ENCODE data around the gene MAN1A1.

MAN1A1 gene

GRCh38 chr6:119233312-119233984 lies 116.1 kb downstream of the MAN1A1 start:
- DNase-seq (ENCODE audit: low spot score) = peak; percentile 8

GRCh38 chr6:119231394-119231793 lies 118.2 kb downstream of the MAN1A1 start:
- DNase-seq (ENCODE audit: low spot score) = no peak

GRCh38 chr6:119230160-119230559 lies 119.4 kb downstream of the MAN1A1 start:
- no peak for DNase-seq (ENCODE audit: low spot score)

- no peak for DNase-seq (ENCODE audit: low spot score)
Measured at GRCh38 chr6:119227377-119227776, 122.2 kb downstream of the MAN1A1 start.

GRCh38 chr6:119226089-119226488 lies 123.5 kb downstream of the MAN1A1 start:
- DNase-seq (ENCODE audit: low spot score) = no peak

- no peak for DNase-seq (ENCODE audit: low spot score)
Measured at GRCh38 chr6:119224095-119224701, 125.4 kb downstream of the MAN1A1 start.

GRCh38 chr6:119220452-119220851 lies 129.1 kb downstream of the MAN1A1 start:
- no peak for DNase-seq (ENCODE audit: low spot score)

- no peak for DNase-seq (ENCODE audit: low spot score)
Measured at GRCh38 chr6:119218548-119218947, 131.0 kb downstream of the MAN1A1 start.

- DNase-seq (ENCODE audit: low spot score) = no peak
Measured at GRCh38 chr6:119215885-119216590, 133.5 kb downstream of the MAN1A1 start.

GRCh38 chr6:119215309-119215708 lies 134.3 kb downstream of the MAN1A1 start:
- DNase-seq (ENCODE audit: low spot score) = no peak

GRCh38 chr6:119210596-119210995 lies 139.0 kb downstream of the MAN1A1 start:
- DNase-seq (ENCODE audit: low spot score) = no peak

- no peak for DNase-seq (ENCODE audit: low spot score)
Measured at GRCh38 chr6:119209452-119210205, 139.9 kb downstream of the MAN1A1 start.

- DNase-seq (ENCODE audit: low spot score) = peak; percentile 25
Measured at GRCh38 chr6:119207971-119208725, 141.4 kb downstream of the MAN1A1 start.

GRCh38 chr6:119207327-119207726 lies 142.2 kb downstream of the MAN1A1 start:
- no peak for DNase-seq (ENCODE audit: low spot score)

GRCh38 chr6:119205911-119206618 lies 143.5 kb downstream of the MAN1A1 start:
- DNase-seq (ENCODE audit: low spot score) = no peak

GRCh38 chr6:119204719-119205118 lies 144.8 kb downstream of the MAN1A1 start:
- no peak for DNase-seq (ENCODE audit: low spot score)

- no peak for DNase-seq (ENCODE audit: low spot score)
Measured at GRCh38 chr6:119201480-119201879, 148.1 kb downstream of the MAN1A1 start.

GRCh38 chr6:119200512-119201175 lies 148.9 kb downstream of the MAN1A1 start:
- no peak for DNase-seq (ENCODE audit: low spot score)

- no peak for DNase-seq (ENCODE audit: low spot score)
Measured at GRCh38 chr6:119197271-119197670, 152.3 kb downstream of the MAN1A1 start.

- DNase-seq (ENCODE audit: low spot score) = no peak
Measured at GRCh38 chr6:119196715-119197114, 152.8 kb downstream of the MAN1A1 start.

GRCh38 chr6:119195848-119196247 lies 153.7 kb downstream of the MAN1A1 start:
- DNase-seq (ENCODE audit: low spot score) = no peak

Data from LoVo (cell line).